ENCODE data around the gene MAP3K15. TPM values are rescaled to one million over a fixed set of nuclear protein-coding genes. Genes with fewer than 3 reads are reported as not detected.
A peak's percentile ranks its signal among the peaks of the same experiment; 100 is the strongest.

MAP3K15 gene
- total RNA-seq, 4 donors from 2014 or later = not detected

- no peaks in the 10 kb centered on the region for H3K4me1 ChIP-seq
- no peak for TF ChIP-seq POLR2A (IDR thresholded peaks at IDR 0.05)
- no peak for TF ChIP-seq CTCF (IDR thresholded peaks at IDR 0.05)
- H3K27me3 ChIP-seq = no peaks in the 10 kb centered on the region
- intact Hi-C loops (cut with DNase I) = no loop called here
- H3K27ac ChIP-seq = no peak overlapping the region
- H3K9me3 ChIP-seq = no peaks in the 10 kb centered on the region
- H3K36me3 ChIP-seq = no peaks in the 10 kb centered on the region
- no peak overlapping the region for H3K4me3 ChIP-seq (replicated peaks in 1 of 3)
- no peak for DNase-seq
- WGBS, 2 donors = 88 to 90% methylated on average over 5 to 9 of the region's 9 CpGs
Measured at GRCh38 chrX:19381326-19381725, 134.0 kb downstream of the MAP3K15 start.

GRCh38 chrX:19377799-19378198, 137.5 kb downstream of the MAP3K15 start:
- Histone ChIP-seq H3K4me1 (no peaks in the 10 kb centered on the region), H3K4me3 (replicated peaks in 1 of 3) (no peak overlapping the region), H3K36me3 (no peaks in the 10 kb centered on the region), H3K9me3 (no peaks in the 10 kb centered on the region), H3K27ac (no peak overlapping the region), H3K27me3 (no peaks in the 10 kb centered on the region)
- TF ChIP-seq POLR2A (IDR thresholded peaks at IDR 0.05) = no peak
- no peak for TF ChIP-seq CTCF (IDR thresholded peaks at IDR 0.05)
- intact Hi-C loops (cut with DNase I) = loop anchor here (10.0 kb wide), 2 partner anchors 147 to 517 kb away; no protein-coding TSS in a partner anchor
- WGBS, 2 donors = 90 to 98% methylated on average over 3 to 7 of the region's 12 CpGs
- no peak for DNase-seq

- DNase-seq = no peak
- WGBS, 2 donors = 85% methylated on average over 5 of the region's 8 CpGs; no CpG with 5 or more reads in 1 of the 2 donors
- H3K27ac ChIP-seq = no peak overlapping the region
- no peaks in the 10 kb centered on the region for H3K9me3 ChIP-seq
- no peak for TF ChIP-seq POLR2A (IDR thresholded peaks at IDR 0.05)
- no peak for TF ChIP-seq CTCF (IDR thresholded peaks at IDR 0.05)
- no peak overlapping the region for H3K4me3 ChIP-seq (replicated peaks in 1 of 3)
- H3K36me3 ChIP-seq = no peaks in the 10 kb centered on the region
- intact Hi-C loops (cut with DNase I) = loop anchor here (10.0 kb wide), 2 partner anchors 149 to 519 kb away; no protein-coding TSS in a partner anchor
- H3K27me3 ChIP-seq = no peaks in the 10 kb centered on the region
- no peaks in the 10 kb centered on the region for H3K4me1 ChIP-seq
Measured at GRCh38 chrX:19375546-19375945, 139.8 kb downstream of the MAP3K15 start.

- H3K27me3 ChIP-seq = no peaks in the 10 kb centered on the region
- no peak overlapping the region for H3K27ac ChIP-seq
- DNase-seq = no peak
- H3K36me3 ChIP-seq = no peaks in the 10 kb centered on the region
- TF ChIP-seq CTCF (IDR thresholded peaks at IDR 0.05) (no peak), POLR2A (IDR thresholded peaks at IDR 0.05) (no peak)
- no peaks in the 10 kb centered on the region for H3K9me3 ChIP-seq
- H3K4me1 ChIP-seq = no peaks in the 10 kb centered on the region
- H3K4me3 ChIP-seq (replicated peaks in 1 of 3) = no peak overlapping the region
- WGBS, 2 donors = 7 to 24% methylated on average over 3 to 11 of the region's 23 CpGs
- intact Hi-C loops (cut with DNase I) = loop anchor here (10.0 kb wide), 2 partner anchors 151 to 521 kb away; no protein-coding TSS in a partner anchor
Measured at GRCh38 chrX:19373351-19373891, 141.9 kb downstream of the MAP3K15 start.

GRCh38 chrX:19372547-19373331, 142.6 kb downstream of the MAP3K15 start:
- TF ChIP-seq CTCF (IDR thresholded peaks at IDR 0.05) (no peak), POLR2A (IDR thresholded peaks at IDR 0.05) (no peak)
- intact Hi-C loops (cut with DNase I) = loop anchor here (10.0 kb wide), 2 partner anchors 152 to 522 kb away; no protein-coding TSS in a partner anchor
- no peaks in the 10 kb centered on the region for H3K27me3 ChIP-seq
- H3K36me3 ChIP-seq = no peaks in the 10 kb centered on the region
- WGBS, 2 donors = 0 to 4% methylated on average over 3 to 9 of the region's 20 CpGs
- no peaks in the 10 kb centered on the region for H3K4me1 ChIP-seq
- H3K27ac ChIP-seq = no peak overlapping the region
- peak overlapping the region in 1 of 3 donors; percentile 12 for H3K4me3 ChIP-seq (replicated peaks in 1 of 3)
- H3K9me3 ChIP-seq = no peaks in the 10 kb centered on the region
- peak; percentile 9 to 20 for DNase-seq
